Uterus (tissue), 2 donors: ENCODE results near the gene SPIRE1.

Experiments
- CTCF ChIP-seq, 4 experiments: fragments of 200-600 bp in 2 of 4; fragments of 450-650 bp in 2 of 4; sonication (generic) in 2 of 4; IDR thresholded peaks; one replicate each; pipeline ENCODE4 v1.5.1; 2016 to 2019; ENCODE audit warnings: antibody characterized with exemption in 4 of 4, mild to moderate bottlenecking in 2 of 4, moderate library complexity in 1 of 4
- POLR2A ChIP-seq, 2 donors: fragments of 450-650 bp; IDR thresholded peaks; one replicate each; pipeline ENCODE4 v1.6.1; 2016; ENCODE audit warnings: antibody characterized with exemption in 2 of 2, mild to moderate bottlenecking in 1 of 2, moderate library complexity in 1 of 2

- TF ChIP-seq CTCF (IDR thresholded peaks at IDR 0.05) (no peak), POLR2A (IDR thresholded peaks at IDR 0.05) (no peak)
These were observed 45.8 kb upstream of the SPIRE1 start for GRCh38 chr18:12703664-12704063.
